Left lung (tissue), 10 donors: ENCODE results near the gene CROCC. TPM values are rescaled to one million over a fixed set of nuclear protein-coding genes. Genes with fewer than 3 reads are reported as not detected.

Experiments used
- ATAC-seq: fragments of 200-7000 bp; cut with Tn5 transposase; one replicate; pipeline ENCODE4 v1.9.1; 2020; ENCODE audit warnings: moderate library complexity
- DNase-seq, 4 donors: peaks; one replicate each; pipeline ENCODE4 v3.0.0-alpha.2; 2013 to 2020
- H3K27ac ChIP-seq, 2 donors: fragments of 200-600 bp; sonication (generic) in 1 of 2; one replicate each; pipeline versions ENCODE4 v1.5.0 to v1.8.0; 2020 to 2021
- H3K27me3 ChIP-seq, 2 donors: fragments of 200-600 bp; sonication (generic) in 1 of 2; one replicate each; pipeline versions ENCODE4 v1.5.0 to v1.8.0; 2020 to 2021
- H3K36me3 ChIP-seq, 2 donors: fragments of 200-600 bp; sonication (generic) in 1 of 2; one replicate each; pipeline versions ENCODE4 v1.5.0 to v1.8.0; 2020 to 2021
- H3K4me1 ChIP-seq, 2 donors: fragments of 200-600 bp; one replicate each; pipeline ENCODE4 v1.8.0; 2021
- H3K4me3 ChIP-seq, 2 donors: fragments of 200-600 bp; sonication (generic) in 1 of 2; one replicate each; pipeline versions ENCODE4 v1.5.0 to v1.8.0; 2020 to 2021; ENCODE audit warnings: mild to moderate bottlenecking in 1 of 2
- H3K9me3 ChIP-seq, 2 donors: fragments of 200-600 bp; sonication (generic) in 1 of 2; one replicate each; pipeline versions ENCODE4 v1.5.0 to v1.8.0; 2020 to 2021
- CTCF ChIP-seq, 2 donors: fragments of 200-600 bp; sonication (generic) in 1 of 2; IDR thresholded peaks; one replicate each; pipeline versions ENCODE4 v1.5.0 to v1.8.0; 2021; ENCODE audit warnings: antibody characterized with exemption in 2 of 2
- intact Hi-C, 2 donors: fragments of 100-400 bp; cut with DNase I; formaldehyde crosslinking; loops; one replicate each; pipeline versions ENCODE4 v1.11.2 to v1.14.2; 2022
- polyA plus RNA-seq, 6 donors: library from polyadenylated mRNA; unstranded; fragments of 120-200 nt; gene quantifications; one replicate each; pipeline ENCODE4 v1.2.1, GENCODE V29; 2013; ENCODE audit not compliant: insufficient read length in 6 of 6
- total RNA-seq, 2 donors: library from RNA; stranded (reverse); fragmentation: NEBNext Ultra II Directional; extraction: Animal tissue kit (Norgen Biotek cat#: 25700); gene quantifications; one replicate each; pipeline ENCODE4 v1.2.1, GENCODE V29; 2021
- donor health status: DM: no; HTN: yes; CAD: no.
- donor health status: DM: no; HTN: no; CAD: no.

CROCC gene
- total and polyA plus RNA-seq, 8 donors, result 19.1 to 66.2 (median 53.9) TPM

- no peak for TF ChIP-seq CTCF (IDR thresholded peaks at IDR 0.05)
- H3K4me1 ChIP-seq, result peaks cover 7 to 23% of the 10 kb centered on the region in 2 donors
- DNase-seq, result no peak
- H3K27me3 ChIP-seq, result no peaks in the 10 kb centered on the region
- H3K27ac ChIP-seq, result peak overlapping the region; percentile 96 to 98
- peak overlapping the region in 1 of 2 donors; percentile 54 for H3K4me3 ChIP-seq
- no peaks in the 10 kb centered on the region for H3K36me3 ChIP-seq
- H3K9me3 ChIP-seq, result no peaks in the 10 kb centered on the region
- intact Hi-C loops, result no loop called here
- no peak for ATAC-seq
Observed at GRCh38 chr1:16903054-16903453, 18.7 kb upstream of the CROCC start.

GRCh38 chr1:16903458-16903796 is 18.3 kb upstream of the CROCC start:
- Histone ChIP-seq H3K27ac (peak overlapping the region; percentile 96 to 98), H3K36me3 (no peaks in the 10 kb centered on the region), H3K4me1 (peaks cover 7 to 23% of the 10 kb centered on the region in 2 donors), H3K9me3 (no peaks in the 10 kb centered on the region), H3K27me3 (no peaks in the 10 kb centered on the region), H3K4me3 (peak overlapping the region; percentile 44 to 54)
- DNase-seq (no peak), ATAC-seq (no peak)
- intact Hi-C loops, result no loop called here
- TF ChIP-seq CTCF (IDR thresholded peaks at IDR 0.05), result no peak

GRCh38 chr1:16904560-16905109 is 17.1 kb upstream of the CROCC start:
- no peak for TF ChIP-seq CTCF (IDR thresholded peaks at IDR 0.05)
- peak; percentile 99 to 100 (median 100) for DNase-seq
- no peaks in the 10 kb centered on the region for H3K27me3 ChIP-seq
- H3K9me3 ChIP-seq, result no peaks in the 10 kb centered on the region
- ATAC-seq, result peak; percentile 99
- intact Hi-C loops, result no loop called here
- H3K4me3 ChIP-seq, result peak overlapping the region; percentile 44 to 54
- H3K27ac ChIP-seq, result peak overlapping the region; percentile 96 to 98
- H3K4me1 ChIP-seq, result peaks cover 7 to 23% of the 10 kb centered on the region in 2 donors
- no peaks in the 10 kb centered on the region for H3K36me3 ChIP-seq

- Histone ChIP-seq H3K4me1 (peaks cover 7 to 23% of the 10 kb centered on the region in 2 donors), H3K27me3 (no peaks in the 10 kb centered on the region), H3K36me3 (no peaks in the 10 kb centered on the region), H3K27ac (peak overlapping the region; percentile 96 to 98), H3K9me3 (no peaks in the 10 kb centered on the region), H3K4me3 (peak overlapping the region; percentile 44 to 54)
- ATAC-seq (peak; percentile 78), DNase-seq (peak in 1 of 4 donors; percentile 17)
- no peak for TF ChIP-seq CTCF (IDR thresholded peaks at IDR 0.05)
- intact Hi-C loops, result no loop called here
Observed at GRCh38 chr1:16905110-16905867, 16.4 kb upstream of the CROCC start.

- Histone ChIP-seq H3K4me3 (no peak overlapping the region), H3K27me3 (no peaks in the 10 kb centered on the region), H3K4me1 (peaks cover 7 to 23% of the 10 kb centered on the region in 2 donors), H3K27ac (peak overlapping the region in 1 of 2 donors; percentile 96), H3K9me3 (no peaks in the 10 kb centered on the region), H3K36me3 (no peaks in the 10 kb centered on the region)
- intact Hi-C loops, result no loop called here
- DNase-seq (no peak), ATAC-seq (no peak)
- no peak for TF ChIP-seq CTCF (IDR thresholded peaks at IDR 0.05)
Observed at GRCh38 chr1:16905868-16906702, 15.6 kb upstream of the CROCC start.
